Measurements from ENCODE around the gene SKI. TPM values are rescaled to one million over a fixed set of nuclear protein-coding genes. Genes with fewer than 3 reads are reported as not detected.
A peak's percentile ranks its signal among the peaks of the same experiment; 100 is the strongest.

SKI gene
- total RNA-seq, 1 experiment from 2014 or later, result 89.5 TPM

GRCh38 chr1:2252423-2252822 is 24.3 kb downstream of the SKI start:
- H3K4ac ChIP-seq (ENCODE audit: low read depth, low read length), result no peak overlapping the region
- H3K23me2 ChIP-seq (ENCODE audit: insufficient read length, low read depth, low read length, poor library complexity, severe bottlenecking), result no peaks in the 10 kb centered on the region
- H3K18ac ChIP-seq (ENCODE audit: insufficient read length, low read depth, low read length), result no peak overlapping the region
- H3K4me2 ChIP-seq (ENCODE audit: insufficient read depth, insufficient read length, low read length), result no peak overlapping the region
- H2AK5ac ChIP-seq (ENCODE audit: insufficient read length, low read length), result no peak overlapping the region
- no peak for TF ChIP-seq CTCF (conservative IDR thresholded peaks at IDR 0.05)
- peaks cover 18% of the 10 kb centered on the region for H3K4me1 ChIP-seq (ENCODE audit: insufficient read depth, low read length)
- no peak overlapping the region for H2BK15ac ChIP-seq (ENCODE audit: low read depth, low read length)
- Mint-ChIP-seq H3K36me3 (ENCODE audit: insufficient read depth in 1 of 3, low read depth in 3 of 3) (peaks cover 12 to 21% (median 19%) of the 10 kb centered on the region in 3 experiments), H3K4me1 (peaks cover 50 to 51% of the 10 kb centered on the region in 2 experiments), H3K9me3 (peaks cover 3 to 4% of the 10 kb centered on the region in 2 experiments; a peak in 2 of 5 replicates), H3K27me3 (ENCODE audit: low read depth) (no peaks in the 10 kb centered on the region), H3K27ac (peak overlapping the region in 2 of 3 experiments; percentile 46 to 97; a peak in 3 of 7 replicates), H3K4me3 (no peak overlapping the region; a peak in 1 of 5 replicates)
- H2BK120ac ChIP-seq (ENCODE audit: low read depth, low read length, poor library complexity, severe bottlenecking), result no peak overlapping the region
- H2BK20ac ChIP-seq (ENCODE audit: low read depth, low read length, poor library complexity, severe bottlenecking), result no peak overlapping the region
- H3K23ac ChIP-seq (ENCODE audit: insufficient read length, low read depth, low read length), result no peak overlapping the region
- peaks cover 70% of the 10 kb centered on the region; the same call in 1 of the 2 replicates for H3K79me2 ChIP-seq (ENCODE audit: insufficient read depth, low read length)
- no peak overlapping the region for H3K56ac ChIP-seq (ENCODE audit: insufficient read length, low read depth, low read length)
- no peak overlapping the region for H4K8ac ChIP-seq (replicated peaks; ENCODE audit: insufficient read length, low read depth, low read length)
- no peak overlapping the region for H2BK5ac ChIP-seq (ENCODE audit: insufficient read length, low read length)
- WGBS (ENCODE audit: extremely low coverage, insufficient read length, low lambda C conversion rate), result no CpG with 5 or more reads among the region's 17 CpGs
- H4K5ac ChIP-seq (ENCODE audit: insufficient read length, low read depth, low read length), result no peak overlapping the region
- no peak overlapping the region for H4K91ac ChIP-seq (ENCODE audit: insufficient read length, low read depth, low read length)
- H3K27ac ChIP-seq (ENCODE audit: insufficient read length, low read depth, low read length), result no peak overlapping the region
- H3K79me1 ChIP-seq (ENCODE audit: insufficient read depth, low read depth, low read length, poor library complexity, severe bottlenecking), result peaks cover 7% of the 10 kb centered on the region
- H3K27me3 ChIP-seq (ENCODE audit: insufficient read depth, low read length), result no peaks in the 10 kb centered on the region
- no peak overlapping the region for H3K14ac ChIP-seq (ENCODE audit: insufficient read depth, low read length)
- no peak overlapping the region for H2AFZ ChIP-seq (ENCODE audit: low read length)
- H2BK12ac ChIP-seq (ENCODE audit: insufficient read length, low read depth, low read length), result no peak overlapping the region
- no peaks in the 10 kb centered on the region for H3K9me3 ChIP-seq (ENCODE audit: control insufficient read depth, low read depth, low read length)
- no peak overlapping the region for H3K9ac ChIP-seq (ENCODE audit: extremely low read depth, insufficient read length, low read length)
- no peak for DNase-seq
- peaks cover 3% of the 10 kb centered on the region for H4K20me1 ChIP-seq (ENCODE audit: control insufficient read depth, insufficient read depth, insufficient read length)
- H3T11ph ChIP-seq (ENCODE audit: low read length), result no peak overlapping the region
